Pancreas (tissue), 10 donors: Measurements from ENCODE around the gene TIMP3. TPM values are rescaled to one million over a fixed set of nuclear protein-coding genes. Genes with fewer than 3 reads are reported as not detected.
A peak's percentile ranks its signal among the peaks of the same experiment; 100 is the strongest.

Experiments used
- ATAC-seq, 4 donors: fragments of 200-7000 bp; cut with Tn5 transposase; one replicate each; pipeline versions ENCODE4 v1.8.0 to v1.9.1; 2020; ENCODE audit warnings: mild to moderate bottlenecking in 4 of 4, moderate library complexity in 4 of 4
- DNase-seq, 6 donors: peaks; one replicate each; pipeline ENCODE4 v3.0.0-alpha.2; 2020
- FAIRE-seq: peaks from 2 replicates; lab custom pipeline; 2012; peaks lifted over from hg19 to GRCh38; lab: Jason Lieb, UNC
- H3K27ac ChIP-seq, 4 donors: fragments of 200-600 bp; sonication (generic); 1 replicate in 3 of 4; 2 replicates in 1 of 4; pipeline versions ENCODE4 v1.5.0 to v1.8.0; 2020
- H3K27me3 ChIP-seq, 4 donors: fragments of 200-600 bp; one replicate each; pipeline ENCODE4 v1.8.0; 2021
- H3K36me3 ChIP-seq, 3 donors: fragments of 200-600 bp; sonication (generic) in 1 of 3; one replicate each; pipeline versions ENCODE4 v1.5.0 to v1.8.0; 2020 to 2021
- H3K4me1 ChIP-seq, 3 donors: fragments of 200-600 bp; one replicate each; pipeline ENCODE4 v1.8.0; 2021
- H3K4me3 ChIP-seq, 4 donors: fragments of 200-600 bp; sonication (generic) in 2 of 4; one replicate each; pipeline versions ENCODE4 v1.5.0 to v1.8.0; 2020 to 2021
- H3K9me3 ChIP-seq, 4 donors: fragments of 200-600 bp; one replicate each; pipeline ENCODE4 v1.8.0; 2021
- WGBS, 2 donors: extraction: QIAGEN DNeasy Blood & Tissue Kit; methylation state at CpG; one replicate each; pipeline ENCODE4 v1.1.7; 2013; 5-methylcytosine and 5-hydroxymethylcytosine counted together
- intact Hi-C, 3 donors: fragments of 100-400 bp; cut with DNase I; formaldehyde crosslinking; loops; one replicate each; pipeline versions ENCODE4 v1.11.1 to v1.14.2; 2022
- polyA plus RNA-seq, 2 donors: library from polyadenylated mRNA; stranded (reverse); fragments of 200-250 nt; gene quantifications; one replicate each; pipeline ENCODE4 v1.2.3, GENCODE V29; 2013
- total RNA-seq, 6 donors: library from RNA; stranded (reverse); fragmentation: NEBNext Ultra II Directional in 4 of 6; extraction: Animal tissue kit (Norgen Biotek cat#: 25700) in 4 of 6; gene quantifications; one replicate each; pipeline versions ENCODE4 v1.2.1 to v1.2.4, GENCODE V29; 2021 to 2023
- TF ChIP-seq, protein P1 (sequence below), 4 donors: fragments of 200-600 bp; sonication (generic) in 3 of 4; IDR thresholded peaks; one replicate each; pipeline versions ENCODE4 v1.5.0 to v1.8.0; 2021; ENCODE audit warnings: antibody characterized with exemption in 4 of 4
- donor health status: healthy with polysubstance abuse.
- donor health status: DM: no; HTN: no; CAD: no; lungs with moderate emphysema.
- donor health status: DM: no; HTN: no; CAD: no.
- donor health status: control.
- donor health status: control.
- donor health status: Bipolar disorder and iron deficiency.
- donor health status: DM: yes; HTN: yes; CAD: no.
- donor health status: DM: no; HTN: no; CAD: no.
- donor health status: DM: no; HTN: no; CAD: no.
- donor health status: DM: yes; HTN: yes; CAD: no.

The TIMP3 gene
- total and polyA plus RNA-seq, 8 donors, result 14.0 to 87.0 (median 48.2) TPM

DNA sequence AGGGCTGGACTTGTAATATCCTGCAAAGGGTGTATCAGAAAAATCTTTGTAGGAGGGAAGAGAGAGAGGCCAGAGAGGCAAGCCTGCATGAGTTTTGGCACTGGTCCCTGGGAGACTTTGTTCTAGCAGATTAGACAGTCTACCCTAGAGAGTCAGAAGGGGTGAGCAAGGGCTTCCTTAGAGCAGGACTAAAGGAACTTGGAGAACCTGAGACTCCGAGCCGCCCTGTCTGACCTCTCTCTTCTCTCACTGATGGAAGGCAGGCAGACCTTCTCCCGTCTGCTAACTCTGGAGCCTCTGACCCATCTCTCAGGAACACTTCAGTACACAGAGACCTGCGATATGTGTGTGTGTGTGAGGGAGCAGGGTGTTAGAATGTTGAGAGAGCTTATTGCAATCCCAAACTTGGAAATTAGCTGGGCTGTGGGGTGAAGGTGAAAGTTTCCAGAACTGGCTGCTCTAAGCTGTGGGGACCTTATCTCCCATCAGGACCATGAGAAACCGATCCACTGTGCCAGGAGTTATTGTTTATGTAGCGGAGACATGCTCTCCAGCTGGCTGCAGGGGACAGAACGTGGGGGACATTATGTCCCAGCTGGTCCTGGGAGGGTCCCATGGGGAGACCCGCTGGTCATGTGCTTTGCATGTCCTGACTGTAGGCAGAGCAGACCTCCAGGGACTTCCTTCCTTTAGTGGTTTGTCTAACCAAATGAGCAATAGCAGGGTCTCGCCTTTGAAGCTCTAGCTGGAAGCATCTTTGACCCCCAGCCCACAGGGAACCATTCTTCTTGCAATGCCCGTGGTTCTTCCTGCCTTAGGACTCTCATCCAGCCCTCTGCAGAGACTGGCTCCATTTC is 51.1 kb downstream of the TIMP3 start:
- intact Hi-C loops, result no loop called here
- no peak for FAIRE-seq
- TF ChIP-seq, protein P1, sequence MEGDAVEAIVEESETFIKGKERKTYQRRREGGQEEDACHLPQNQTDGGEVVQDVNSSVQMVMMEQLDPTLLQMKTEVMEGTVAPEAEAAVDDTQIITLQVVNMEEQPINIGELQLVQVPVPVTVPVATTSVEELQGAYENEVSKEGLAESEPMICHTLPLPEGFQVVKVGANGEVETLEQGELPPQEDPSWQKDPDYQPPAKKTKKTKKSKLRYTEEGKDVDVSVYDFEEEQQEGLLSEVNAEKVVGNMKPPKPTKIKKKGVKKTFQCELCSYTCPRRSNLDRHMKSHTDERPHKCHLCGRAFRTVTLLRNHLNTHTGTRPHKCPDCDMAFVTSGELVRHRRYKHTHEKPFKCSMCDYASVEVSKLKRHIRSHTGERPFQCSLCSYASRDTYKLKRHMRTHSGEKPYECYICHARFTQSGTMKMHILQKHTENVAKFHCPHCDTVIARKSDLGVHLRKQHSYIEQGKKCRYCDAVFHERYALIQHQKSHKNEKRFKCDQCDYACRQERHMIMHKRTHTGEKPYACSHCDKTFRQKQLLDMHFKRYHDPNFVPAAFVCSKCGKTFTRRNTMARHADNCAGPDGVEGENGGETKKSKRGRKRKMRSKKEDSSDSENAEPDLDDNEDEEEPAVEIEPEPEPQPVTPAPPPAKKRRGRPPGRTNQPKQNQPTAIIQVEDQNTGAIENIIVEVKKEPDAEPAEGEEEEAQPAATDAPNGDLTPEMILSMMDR (IDR thresholded peaks at IDR 0.05), result no peak
- no peaks in the 10 kb centered on the region for H3K9me3 ChIP-seq
- 41 to 49% methylated on average over 10 of the region's 10 CpGs for WGBS, 2 donors
- ATAC-seq, result peak in 3 of 4 donors; percentile 17 to 38 (median 19)
- no peak for DNase-seq
- peaks cover 0 to 18% (median 0%) of the 10 kb centered on the region in 4 donors for H3K27me3 ChIP-seq
- no peak overlapping the region for H3K27ac ChIP-seq
- H3K4me1 ChIP-seq, result no peaks in the 10 kb centered on the region
- no peaks in the 10 kb centered on the region for H3K36me3 ChIP-seq
- H3K4me3 ChIP-seq, result no peak overlapping the region

DNA sequence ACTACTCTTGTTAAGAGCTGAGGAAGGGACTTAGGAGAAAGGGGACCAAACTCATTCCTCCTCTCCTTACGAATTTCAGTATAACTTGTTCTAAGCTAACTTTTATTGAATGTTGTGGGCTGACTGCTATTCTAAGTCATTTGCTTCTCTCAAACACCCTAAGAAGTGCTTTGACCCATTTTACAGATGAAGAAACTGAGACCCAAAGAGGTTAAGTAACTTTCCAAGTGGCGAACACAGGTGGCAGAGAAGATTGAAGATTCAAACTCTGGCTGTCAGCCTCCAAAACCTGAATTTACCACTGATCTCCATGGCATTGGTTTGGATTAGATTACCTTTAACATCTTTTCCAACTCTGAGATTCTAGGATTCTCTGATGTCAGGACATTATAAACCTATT is 52.2 kb downstream of the TIMP3 start:
- no peak overlapping the region for H3K27ac ChIP-seq
- intact Hi-C loops, result no loop called here
- no peak for FAIRE-seq

DNA sequence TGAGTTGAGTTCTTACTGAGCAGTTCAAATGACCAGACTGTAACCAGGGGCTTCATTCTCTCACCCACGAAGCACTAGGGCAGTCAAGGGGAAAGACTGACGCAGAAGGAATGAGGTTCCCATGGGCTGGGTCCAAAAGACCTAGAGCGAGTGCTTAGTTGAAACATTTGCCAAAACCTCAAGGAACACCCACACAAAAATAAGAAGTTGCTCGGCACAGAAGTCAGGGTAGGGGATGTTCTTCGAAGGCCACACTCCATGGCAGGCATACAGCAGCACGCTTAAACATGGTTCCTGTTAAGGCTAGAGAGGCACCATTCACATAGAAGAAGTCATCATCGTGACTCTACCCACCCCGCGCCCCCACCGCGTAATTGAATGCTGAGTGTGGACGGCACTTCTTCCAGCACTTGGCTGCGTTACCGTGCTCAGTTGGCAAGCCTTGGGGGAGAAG is 52.9 kb downstream of the TIMP3 start:
- no peaks in the 10 kb centered on the region for H3K36me3 ChIP-seq
- H3K9me3 ChIP-seq, result no peaks in the 10 kb centered on the region
- intact Hi-C loops, result no loop called here
- no peak for FAIRE-seq
- no peak overlapping the region for H3K4me3 ChIP-seq
- ATAC-seq, result no peak
- no peaks in the 10 kb centered on the region for H3K4me1 ChIP-seq
- H3K27me3 ChIP-seq, result peaks cover 0 to 6% (median 0%) of the 10 kb centered on the region in 4 donors
- no peak overlapping the region for H3K27ac ChIP-seq
- 82 to 84% methylated on average over 14 of the region's 14 CpGs for WGBS, 2 donors
- TF ChIP-seq, protein P1 (IDR thresholded peaks at IDR 0.05), result no peak
- no peak for DNase-seq

More for the DNA sequence above, 52.2 kb downstream of the TIMP3 start:
- ATAC-seq (no peak), DNase-seq (no peak)
- H3K9me3 ChIP-seq, result no peaks in the 10 kb centered on the region
- H3K27me3 ChIP-seq, result peaks cover 0 to 8% (median 0%) of the 10 kb centered on the region in 4 donors
- WGBS, 2 donors, result 48 to 64% methylated on average over 2 of the region's 2 CpGs
- no peaks in the 10 kb centered on the region for H3K36me3 ChIP-seq
- TF ChIP-seq, protein P1 (IDR thresholded peaks at IDR 0.05), result no peak
- H3K4me3 ChIP-seq, result no peak overlapping the region
- H3K4me1 ChIP-seq, result no peaks in the 10 kb centered on the region

GRCh38 chr22:32855045-32855756 is 53.7 kb downstream of the TIMP3 start:
- Histone ChIP-seq H3K27ac (no peak overlapping the region), H3K36me3 (no peaks in the 10 kb centered on the region), H3K27me3 (peaks cover 0 to 6% (median 0%) of the 10 kb centered on the region in 4 donors), H3K4me3 (no peak overlapping the region), H3K9me3 (no peaks in the 10 kb centered on the region), H3K4me1 (no peaks in the 10 kb centered on the region)
- intact Hi-C loops, result no loop called here
- TF ChIP-seq, protein P1 (IDR thresholded peaks at IDR 0.05), result no peak
- 70 to 80% methylated on average over 8 of the region's 8 CpGs for WGBS, 2 donors
- ATAC-seq, result no peak
- FAIRE-seq, result no peak
- no peak for DNase-seq
